ENCODE measurements around the gene SORL1.
"Not testable (repeated sequence)": the region's sequence is repeated elsewhere in the genome, so short reads cannot be mapped to it uniquely, and the experiment has no call there.

SORL1 gene

GRCh38 chr11:121478226-121478894 is 26.2 kb downstream of the SORL1 start:
- no peak for DNase-seq

GRCh38 chr11:121478895-121479697 is 27.0 kb downstream of the SORL1 start:
- no peak for DNase-seq

GRCh38 chr11:121479698-121480238 is 27.7 kb downstream of the SORL1 start:
- DNase-seq = no peak

- DNase-seq = not testable (repeated sequence)
These were observed 29.5 kb downstream of the SORL1 start for GRCh38 chr11:121481484-121482230.

- DNase-seq = no peak
These were observed 30.4 kb downstream of the SORL1 start for GRCh38 chr11:121482231-121483129.

GRCh38 chr11:121483805-121484480 is 31.8 kb downstream of the SORL1 start:
- DNase-seq = no peak

- DNase-seq = no peak
These were observed 33.1 kb downstream of the SORL1 start for GRCh38 chr11:121485216-121485615.

- no peak for DNase-seq
These were observed 33.9 kb downstream of the SORL1 start for GRCh38 chr11:121486054-121486453.

- DNase-seq = no peak
These were observed 35.1 kb downstream of the SORL1 start for GRCh38 chr11:121487191-121487590.

- DNase-seq = no peak
These were observed 36.1 kb downstream of the SORL1 start for GRCh38 chr11:121488170-121488569.

GRCh38 chr11:121488641-121489040 is 36.5 kb downstream of the SORL1 start:
- no peak for DNase-seq

- DNase-seq = no peak
These were observed 37.7 kb downstream of the SORL1 start for GRCh38 chr11:121489823-121490222.

GRCh38 chr11:121494355-121495099 is 42.4 kb downstream of the SORL1 start:
- DNase-seq = no peak

GRCh38 chr11:121497176-121497998 is 45.3 kb downstream of the SORL1 start:
- DNase-seq = no peak

- no peak for DNase-seq
These were observed 47.3 kb downstream of the SORL1 start for GRCh38 chr11:121499405-121499804.

- no peak for DNase-seq
These were observed 48.2 kb downstream of the SORL1 start for GRCh38 chr11:121500275-121500674.

- no peak for DNase-seq
These were observed 48.6 kb downstream of the SORL1 start for GRCh38 chr11:121500717-121501116.

GRCh38 chr11:121503051-121503450 is 50.9 kb downstream of the SORL1 start:
- peak; percentile 15 for DNase-seq

- DNase-seq = not testable (repeated sequence)
These were observed 54.1 kb downstream of the SORL1 start for GRCh38 chr11:121506237-121506636.

- DNase-seq = no peak
These were observed 56.3 kb downstream of the SORL1 start for GRCh38 chr11:121508449-121508848.
